ENCODE results near the gene BTBD9. TPM values are rescaled to one million over a fixed set of nuclear protein-coding genes. Genes with fewer than 3 reads are reported as not detected.

The BTBD9 gene
- total and polyA plus RNA-seq, 2 experiments from 2014 or later: 13.0 to 17.0 TPM

DNA sequence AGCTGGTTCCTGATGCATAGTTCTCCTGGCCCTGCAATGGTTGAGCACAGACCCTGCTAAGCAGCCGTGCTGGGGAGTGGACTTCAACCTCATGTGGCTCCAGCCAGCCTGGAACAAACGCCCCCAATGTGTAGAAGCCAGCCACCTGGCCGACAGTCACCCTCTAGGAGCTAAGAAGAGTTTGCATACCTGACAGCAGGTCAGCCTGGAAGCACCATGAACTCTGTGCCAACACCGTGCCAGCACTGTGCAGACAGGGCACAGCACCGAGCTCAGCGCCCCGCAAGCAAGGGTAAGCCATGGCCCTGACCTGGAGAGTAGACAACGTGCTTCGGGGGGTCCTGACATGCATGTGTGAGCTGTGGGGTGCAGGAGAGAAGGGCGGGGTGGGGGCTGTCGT, 463.9 kb downstream of the BTBD9 start:
- no peaks in the 10 kb centered on the region for H3K27me3 ChIP-seq
- H3K4me1 ChIP-seq (ENCODE audit: insufficient read depth): peaks cover 11% of the 10 kb centered on the region
- no peak overlapping the region for H3K4me3 ChIP-seq
- H3K79me2 ChIP-seq: no peaks in the 10 kb centered on the region
- no peaks in the 10 kb centered on the region for H3K9me3 ChIP-seq (ENCODE audit: low read depth)
- 92% methylated on average over 11 of the region's 11 CpGs for WGBS (ENCODE audit: low lambda C conversion rate, missing lambda C conversion rate)
- no peaks in the 10 kb centered on the region for H3K9me2 ChIP-seq (replicated peaks; ENCODE audit: insufficient read depth)
- H3K4me2 ChIP-seq: no peak overlapping the region
- no peaks in the 10 kb centered on the region for H3K36me3 ChIP-seq (replicated peaks; ENCODE audit: insufficient read depth, low read depth)
- DNase-seq (ENCODE audit: low spot score): no peak
- H3K27ac ChIP-seq: no peak overlapping the region
- H2AFZ ChIP-seq: no peak overlapping the region
- no peaks in the 10 kb centered on the region for H4K20me1 ChIP-seq (ENCODE audit: insufficient read depth, poor library complexity, severe bottlenecking)
- TF ChIP-seq EZH2phosphoT487 (IDR thresholded peaks at IDR 0.05; ENCODE audit: low read depth, severe bottlenecking, unreplicated experiment) (no peak), EZH2 (IDR thresholded peaks at IDR 0.05; ENCODE audit: borderline replicate concordance) (no peak)
- TF ChIP-seq, protein P1, sequence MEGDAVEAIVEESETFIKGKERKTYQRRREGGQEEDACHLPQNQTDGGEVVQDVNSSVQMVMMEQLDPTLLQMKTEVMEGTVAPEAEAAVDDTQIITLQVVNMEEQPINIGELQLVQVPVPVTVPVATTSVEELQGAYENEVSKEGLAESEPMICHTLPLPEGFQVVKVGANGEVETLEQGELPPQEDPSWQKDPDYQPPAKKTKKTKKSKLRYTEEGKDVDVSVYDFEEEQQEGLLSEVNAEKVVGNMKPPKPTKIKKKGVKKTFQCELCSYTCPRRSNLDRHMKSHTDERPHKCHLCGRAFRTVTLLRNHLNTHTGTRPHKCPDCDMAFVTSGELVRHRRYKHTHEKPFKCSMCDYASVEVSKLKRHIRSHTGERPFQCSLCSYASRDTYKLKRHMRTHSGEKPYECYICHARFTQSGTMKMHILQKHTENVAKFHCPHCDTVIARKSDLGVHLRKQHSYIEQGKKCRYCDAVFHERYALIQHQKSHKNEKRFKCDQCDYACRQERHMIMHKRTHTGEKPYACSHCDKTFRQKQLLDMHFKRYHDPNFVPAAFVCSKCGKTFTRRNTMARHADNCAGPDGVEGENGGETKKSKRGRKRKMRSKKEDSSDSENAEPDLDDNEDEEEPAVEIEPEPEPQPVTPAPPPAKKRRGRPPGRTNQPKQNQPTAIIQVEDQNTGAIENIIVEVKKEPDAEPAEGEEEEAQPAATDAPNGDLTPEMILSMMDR (IDR thresholded peaks at IDR 0.05; ENCODE audit: poor library complexity): no peak

DNA sequence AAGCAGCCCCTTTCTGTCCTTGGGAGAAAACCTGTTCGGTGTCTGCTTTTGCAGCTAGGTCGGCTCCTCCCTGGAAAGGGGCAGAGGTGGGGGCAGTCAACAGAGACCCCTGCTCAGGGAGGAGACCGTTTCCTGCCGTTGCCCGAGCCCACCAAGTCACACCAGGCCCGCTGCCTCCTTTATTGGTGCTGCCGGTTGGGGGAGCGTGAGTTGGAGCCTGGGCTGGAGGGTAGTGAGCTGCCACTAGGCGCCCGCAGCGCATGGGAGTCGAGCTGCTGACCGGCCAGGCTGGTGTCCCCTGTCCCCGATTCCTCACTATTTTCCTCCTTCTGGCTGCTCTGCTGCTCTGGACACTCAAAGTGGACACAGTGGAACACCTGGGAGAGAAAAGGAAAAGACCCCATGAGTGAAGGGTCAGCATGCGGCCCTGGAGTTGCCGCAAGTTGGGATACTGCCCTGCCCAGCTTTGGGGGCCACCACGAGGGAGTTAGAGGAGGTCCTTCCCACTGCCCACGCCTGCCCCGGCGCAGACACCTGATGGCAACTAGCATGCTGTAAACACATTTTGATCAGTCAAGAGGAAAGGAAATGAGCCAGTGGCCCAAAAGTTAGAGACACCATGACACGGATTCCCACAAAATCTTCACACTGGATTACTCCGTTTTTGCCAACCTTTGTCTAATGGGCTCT, 464.8 kb downstream of the BTBD9 start:
- H2AFZ ChIP-seq: no peak overlapping the region
- WGBS (ENCODE audit: low lambda C conversion rate, missing lambda C conversion rate): 95% methylated on average over 22 of the region's 22 CpGs
- H3K27me3 ChIP-seq: no peaks in the 10 kb centered on the region
- no peak overlapping the region for H3K4me3 ChIP-seq
- no peaks in the 10 kb centered on the region for H3K36me3 ChIP-seq (replicated peaks; ENCODE audit: insufficient read depth, low read depth)
- no peak for DNase-seq (ENCODE audit: low spot score)
- TF ChIP-seq, protein P1 (IDR thresholded peaks at IDR 0.05; ENCODE audit: poor library complexity): no peak
- TF ChIP-seq EZH2 (IDR thresholded peaks at IDR 0.05; ENCODE audit: borderline replicate concordance) (no peak), EZH2phosphoT487 (IDR thresholded peaks at IDR 0.05; ENCODE audit: low read depth, severe bottlenecking, unreplicated experiment) (no peak)
- H3K9me3 ChIP-seq (ENCODE audit: low read depth): no peaks in the 10 kb centered on the region
- H3K4me1 ChIP-seq (ENCODE audit: insufficient read depth): peaks cover 15% of the 10 kb centered on the region
- no peaks in the 10 kb centered on the region for H4K20me1 ChIP-seq (ENCODE audit: insufficient read depth, poor library complexity, severe bottlenecking)
- H3K79me2 ChIP-seq: no peaks in the 10 kb centered on the region
- H3K4me2 ChIP-seq: no peak overlapping the region
- H3K9me2 ChIP-seq (replicated peaks; ENCODE audit: insufficient read depth): no peaks in the 10 kb centered on the region
- no peak overlapping the region for H3K27ac ChIP-seq

DNA sequence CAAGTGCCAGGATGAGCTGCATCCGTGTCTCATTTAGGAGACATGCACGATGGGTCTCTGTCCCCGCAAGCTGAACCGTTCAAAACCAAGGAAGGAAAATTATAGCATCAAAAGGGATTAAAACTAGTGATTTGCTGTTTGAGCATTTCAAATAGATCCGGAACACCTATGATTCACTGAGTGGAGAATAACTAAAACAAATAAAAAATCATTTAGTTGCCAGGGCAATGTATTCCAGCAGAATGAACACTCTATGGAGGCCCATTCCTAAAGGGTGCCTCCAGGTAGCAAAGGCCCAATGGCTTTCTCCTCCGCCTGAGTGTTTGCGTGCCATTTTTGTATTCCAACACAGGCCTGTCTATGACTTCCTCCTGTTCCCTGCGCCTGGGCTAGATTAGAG, 465.4 kb downstream of the BTBD9 start:
- TF ChIP-seq, protein P1 (IDR thresholded peaks at IDR 0.05; ENCODE audit: poor library complexity): no peak
- TF ChIP-seq EZH2 (IDR thresholded peaks at IDR 0.05; ENCODE audit: borderline replicate concordance) (no peak), EZH2phosphoT487 (IDR thresholded peaks at IDR 0.05; ENCODE audit: low read depth, severe bottlenecking, unreplicated experiment) (no peak)
- Histone ChIP-seq H3K36me3 (replicated peaks; ENCODE audit: insufficient read depth, low read depth) (no peaks in the 10 kb centered on the region), H3K9me3 (ENCODE audit: low read depth) (no peaks in the 10 kb centered on the region), H3K9me2 (replicated peaks; ENCODE audit: insufficient read depth) (no peaks in the 10 kb centered on the region), H3K4me2 (no peak overlapping the region), H3K4me3 (no peak overlapping the region), H2AFZ (no peak overlapping the region), H4K20me1 (ENCODE audit: insufficient read depth, poor library complexity, severe bottlenecking) (no peaks in the 10 kb centered on the region), H3K27ac (no peak overlapping the region), H3K79me2 (no peaks in the 10 kb centered on the region), H3K4me1 (ENCODE audit: insufficient read depth) (peaks cover 15% of the 10 kb centered on the region), H3K27me3 (no peaks in the 10 kb centered on the region)
- WGBS (ENCODE audit: low lambda C conversion rate, missing lambda C conversion rate): 98% methylated on average over 8 of the region's 8 CpGs
- no peak for DNase-seq (ENCODE audit: low spot score)

Measured in hepatocyte (in vitro differentiated cells).